Left forelimb (tissue), 1 donor: Measurements from ENCODE around the gene NOSTRIN.
"Not testable (repeated sequence)": the region's sequence is repeated elsewhere in the genome, so short reads cannot be mapped to it uniquely, and the experiment has no call there.

Experiments
- DNase-seq: peaks from one replicate; pipeline ENCODE4 v3.0.0-alpha.2; 2018; ENCODE audit warnings: low spot score

The NOSTRIN gene

GRCh38 chr2:168819050-168819715, 16.7 kb downstream of the NOSTRIN start:
- DNase-seq, result no peak

GRCh38 chr2:168819829-168820489, 17.5 kb downstream of the NOSTRIN start:
- DNase-seq, result no peak

DNA sequence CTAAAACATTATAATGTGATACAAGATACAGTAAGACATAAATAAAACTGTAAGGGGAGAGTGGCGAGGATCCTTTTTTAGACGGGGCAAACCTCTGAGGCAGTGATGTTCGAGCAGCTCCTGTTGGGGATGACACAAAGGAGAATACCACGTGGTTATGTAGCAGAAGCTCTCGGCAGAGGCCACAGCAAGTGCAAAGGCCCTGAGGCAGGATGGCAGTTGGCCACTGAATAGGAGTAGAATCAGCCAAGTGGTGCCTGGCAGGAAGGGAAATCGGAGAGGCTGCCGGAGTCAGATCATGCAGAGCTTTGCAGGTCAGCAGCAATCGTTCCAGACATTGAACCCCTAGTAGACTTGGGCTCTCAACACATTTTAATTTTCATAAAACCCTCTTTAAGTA, 19.1 kb downstream of the NOSTRIN start:
- DNase-seq, result no peak

DNA sequence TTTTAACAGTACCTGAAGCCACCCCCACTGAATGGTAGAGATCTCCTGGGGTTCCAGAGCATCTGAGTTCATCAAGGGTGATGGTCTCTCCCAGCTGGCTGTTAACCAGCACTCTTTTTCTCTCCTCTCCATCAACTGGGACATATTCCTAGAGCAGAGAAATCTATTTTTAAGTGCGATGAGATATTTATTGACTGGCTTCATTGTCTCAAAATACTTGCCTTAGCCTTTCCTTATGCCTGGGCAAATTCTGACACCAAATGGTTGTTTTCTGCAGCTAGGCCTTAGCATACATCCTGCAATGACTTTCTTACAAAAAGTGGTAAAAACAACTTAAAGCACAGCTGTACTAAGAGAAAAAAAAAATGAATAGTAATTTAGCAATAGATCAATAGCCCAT, 19.6 kb downstream of the NOSTRIN start:
- no peak for DNase-seq

- DNase-seq, result no peak
Measured at GRCh38 chr2:168825126-168825525, 22.7 kb downstream of the NOSTRIN start.

- DNase-seq, result no peak
Measured at GRCh38 chr2:168830958-168831357, 28.5 kb downstream of the NOSTRIN start.

DNA sequence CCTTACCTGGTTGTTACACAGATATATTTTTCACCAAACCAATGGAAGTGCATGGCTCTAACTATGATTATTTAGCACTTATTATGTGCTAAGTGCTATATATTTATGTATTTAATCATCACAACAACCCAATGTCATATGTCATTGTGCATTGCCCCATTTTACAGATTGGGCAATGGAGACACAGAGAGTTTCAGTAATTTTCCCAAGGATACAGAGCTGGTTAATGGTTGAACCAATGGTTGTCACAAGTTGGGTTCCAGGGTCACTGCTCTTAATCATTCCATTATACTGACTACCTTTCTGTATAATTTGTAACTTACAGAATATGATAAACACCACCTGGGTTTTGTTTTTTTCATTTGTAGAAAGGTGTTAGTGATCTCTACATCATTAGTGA, 29.2 kb downstream of the NOSTRIN start:
- no peak for DNase-seq

DNA sequence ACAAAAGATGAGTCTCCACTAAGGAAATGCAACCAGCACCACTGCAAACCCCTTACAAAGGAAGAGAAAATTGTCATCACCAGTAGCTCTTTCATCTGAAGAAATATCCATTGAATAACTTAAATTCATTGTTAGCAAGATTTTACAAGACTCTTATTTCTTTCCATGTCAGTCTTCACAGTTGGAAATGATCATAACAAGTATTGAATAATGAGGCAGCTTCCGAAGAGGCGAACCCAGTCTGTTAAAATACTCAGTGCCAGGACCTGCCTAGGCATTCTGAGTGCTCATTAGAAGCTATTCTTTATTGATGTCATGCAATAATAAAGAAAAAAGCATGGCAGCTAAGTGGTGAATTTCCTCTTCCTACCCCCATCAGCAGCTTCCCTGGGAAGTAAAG, 33.5 kb downstream of the NOSTRIN start:
- DNase-seq, result no peak

GRCh38 chr2:168841445-168841844, 39.0 kb downstream of the NOSTRIN start:
- DNase-seq, result no peak

GRCh38 chr2:168843253-168843652, 40.8 kb downstream of the NOSTRIN start:
- DNase-seq, result no peak

DNA sequence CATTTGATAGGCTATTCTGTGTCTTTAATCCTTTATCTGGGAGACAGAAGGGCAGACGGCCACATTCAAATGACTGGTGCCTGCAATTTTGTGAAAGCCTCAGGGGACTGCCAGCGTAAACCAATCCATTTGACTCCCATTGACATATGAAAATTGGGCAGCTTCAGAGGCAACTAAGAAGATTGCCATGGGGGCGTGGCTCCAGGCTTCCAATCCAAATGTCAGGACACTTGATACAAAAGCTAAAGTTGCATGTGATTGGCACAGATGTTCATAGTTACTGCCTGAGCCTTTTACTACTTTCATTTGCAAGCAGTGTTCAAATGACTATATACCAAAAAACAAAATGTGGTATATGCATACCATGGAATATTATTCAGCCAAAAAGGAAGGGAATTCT, 45.8 kb downstream of the NOSTRIN start:
- DNase-seq, result no peak

GRCh38 chr2:168849610-168850009, 47.2 kb downstream of the NOSTRIN start:
- no peak for DNase-seq

- DNase-seq, result no peak
Measured at GRCh38 chr2:168850846-168851245, 48.4 kb downstream of the NOSTRIN start.

DNA sequence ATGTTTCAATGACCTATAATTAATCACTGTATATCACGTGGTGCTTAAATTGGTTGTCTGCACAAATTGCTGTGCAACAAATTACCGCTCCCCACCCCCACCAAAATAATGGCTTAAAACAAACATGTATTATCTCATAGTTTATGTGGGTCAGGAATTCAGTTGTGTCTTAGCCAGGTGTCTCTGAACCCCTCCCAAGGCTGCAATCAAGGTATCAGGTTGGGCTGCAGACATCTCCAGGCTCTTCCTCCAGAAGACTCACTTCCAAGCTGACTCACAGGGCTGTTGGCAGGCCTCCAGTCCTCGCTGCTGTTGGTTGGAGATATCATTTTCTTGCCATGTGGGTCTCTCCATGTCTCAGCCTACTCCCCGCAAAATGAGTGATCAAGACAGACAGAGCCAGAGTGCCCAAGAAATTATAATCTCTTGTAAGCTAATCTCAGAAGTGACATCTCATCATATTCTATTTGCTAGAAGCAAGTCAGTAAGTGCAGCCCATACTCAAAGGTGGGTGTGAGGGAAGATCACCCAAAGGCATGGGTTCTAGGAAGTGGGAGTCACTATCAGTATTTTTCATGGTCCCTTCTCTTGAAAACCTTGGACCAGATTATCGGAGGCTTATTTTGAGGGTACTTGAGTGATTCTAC, 49.4 kb downstream of the NOSTRIN start:
- no peak for DNase-seq

GRCh38 chr2:168852481-168852880, 50.0 kb downstream of the NOSTRIN start:
- no peak for DNase-seq

DNA sequence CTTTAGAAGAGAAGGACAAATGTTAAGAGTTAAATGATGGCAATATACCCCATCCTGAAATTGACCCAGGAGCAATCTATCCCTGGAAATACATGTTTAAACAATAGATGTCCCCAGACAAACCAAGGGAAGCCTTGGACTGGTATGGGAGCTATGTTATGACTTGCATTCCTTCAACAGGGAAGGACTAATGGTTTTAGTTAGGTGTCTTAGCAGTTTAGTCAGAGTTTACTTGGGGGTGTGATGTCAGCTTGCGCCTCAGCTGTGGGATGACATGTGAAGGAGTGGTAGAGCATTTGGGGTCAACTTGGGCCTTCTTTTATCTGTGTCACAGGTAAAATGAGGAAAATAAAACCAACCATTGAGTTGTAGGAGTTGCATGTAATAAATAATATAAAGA, 51.0 kb downstream of the NOSTRIN start:
- DNase-seq, result no peak

DNA sequence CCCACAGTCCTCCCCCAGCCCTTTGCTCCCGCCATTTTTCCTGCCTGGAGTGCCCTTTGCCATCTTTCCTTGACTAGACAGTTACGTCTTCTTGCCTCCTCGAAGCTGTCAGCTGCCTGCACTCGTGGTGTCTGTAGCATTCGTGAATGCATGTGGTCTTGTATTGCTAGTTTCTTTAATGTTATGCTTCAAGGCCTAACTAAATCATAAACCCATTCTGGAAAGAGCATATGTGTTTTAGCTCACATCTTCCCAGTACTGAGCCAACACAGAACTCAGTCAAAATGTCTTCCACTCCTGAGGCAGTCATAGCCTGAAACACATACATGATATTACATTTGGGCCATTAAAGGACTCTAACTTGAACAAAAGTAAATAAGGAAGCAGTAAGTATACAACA, 52.2 kb downstream of the NOSTRIN start:
- no peak for DNase-seq

DNA sequence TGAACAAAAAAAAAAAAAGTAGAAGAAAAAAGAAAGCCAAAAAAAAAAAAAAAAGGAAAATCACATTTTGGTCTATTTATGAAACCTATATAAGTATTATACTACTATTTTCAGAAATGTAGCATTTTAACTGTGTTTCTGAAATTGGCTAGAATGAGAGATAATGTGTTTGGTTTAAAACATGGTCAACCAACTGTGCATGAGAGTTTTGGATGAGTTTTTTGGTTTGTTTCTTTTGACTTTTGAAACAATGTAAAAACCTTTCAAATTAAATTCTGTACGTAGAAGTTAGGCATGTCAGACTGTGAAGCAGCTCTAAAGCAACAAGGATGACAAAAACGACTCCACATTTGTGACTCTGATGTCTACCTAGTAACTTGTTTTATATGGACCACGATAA, 53.2 kb downstream of the NOSTRIN start:
- DNase-seq, result no peak

DNA sequence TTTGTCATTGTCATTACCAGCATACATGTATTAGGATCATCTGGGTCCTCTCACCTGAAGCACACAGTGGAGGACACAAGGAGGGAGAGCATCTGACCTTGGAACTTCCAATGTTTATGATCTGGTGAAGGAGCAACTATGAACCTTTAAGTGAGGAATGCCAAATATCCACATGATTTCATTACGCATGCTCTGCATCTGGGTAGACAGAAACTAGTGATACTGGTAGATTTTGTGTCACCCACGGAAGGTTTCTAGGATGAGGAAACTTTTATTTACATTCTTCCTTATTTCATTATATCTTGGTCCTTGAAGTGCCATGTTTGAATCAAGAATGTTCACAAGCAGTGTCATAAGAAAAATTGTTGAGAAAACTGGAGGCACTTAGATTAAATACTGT, 55.7 kb downstream of the NOSTRIN start:
- no peak for DNase-seq

- not testable (repeated sequence) for DNase-seq
Measured at GRCh38 chr2:168867164-168867563, 64.7 kb downstream of the NOSTRIN start.

GRCh38 chr2:168870369-168870768, 67.9 kb downstream of the NOSTRIN start:
- not testable (repeated sequence) for DNase-seq

GRCh38 chr2:168870824-168871223, 68.4 kb downstream of the NOSTRIN start:
- not testable (repeated sequence) for DNase-seq

GRCh38 chr2:168874368-168875054, 72.1 kb downstream of the NOSTRIN start:
- DNase-seq, result no peak
